Trophoblast cell (in vitro differentiated cells and primary cell): ENCODE data around the gene MIER3.

Experiments used
- DNase-seq, 2 donors: peaks; one replicate each; pipeline ENCODE4 v3.0.0-alpha.2; 2016
- H2AFZ ChIP-seq: 2 replicates; pipeline ENCODE4 v1.6.1; 2013; ENCODE audit warnings: low read length, moderate library complexity, mild to moderate bottlenecking; ENCODE audit not compliant: insufficient read depth, poor library complexity
- H2AK5ac ChIP-seq: 2 replicates; pipeline ENCODE4 v1.6.1; 2013; ENCODE audit warnings: mild to moderate bottlenecking, low read length
- H2BK120ac ChIP-seq: 2 replicates; pipeline ENCODE4 v1.6.1; 2013; ENCODE audit warnings: low read length, mild to moderate bottlenecking, moderate library complexity; ENCODE audit not compliant: insufficient read depth, poor library complexity
- H2BK12ac ChIP-seq: 2 replicates; pipeline ENCODE4 v1.6.1; 2013; ENCODE audit warnings: mild to moderate bottlenecking, low read length, moderate library complexity
- H2BK5ac ChIP-seq: 2 replicates; pipeline ENCODE4 v1.6.1; 2013; ENCODE audit warnings: low read length, low read depth, moderate library complexity, mild to moderate bottlenecking; ENCODE audit not compliant: poor library complexity
- H3K14ac ChIP-seq: 2 replicates; pipeline ENCODE4 v1.6.1; 2013; ENCODE audit warnings: mild to moderate bottlenecking, low read length
- H3K18ac ChIP-seq: 2 replicates; pipeline ENCODE4 v1.6.1; 2013; ENCODE audit warnings: mild to moderate bottlenecking, low read length
- H3K23ac ChIP-seq: 2 replicates; pipeline ENCODE4 v1.6.1; 2013; ENCODE audit warnings: low read length
- H3K27ac ChIP-seq: 2 replicates; pipeline ENCODE4 v1.5.1; 2013; ENCODE audit warnings: low read depth, mild to moderate bottlenecking, inconsistent platforms, low read length, moderate library complexity
- H3K27me3 ChIP-seq: 2 replicates; pipeline ENCODE4 v1.6.1; 2013; ENCODE audit warnings: inconsistent platforms, mild to moderate bottlenecking, low read length, moderate library complexity; ENCODE audit not compliant: insufficient read depth
- H3K36me3 ChIP-seq, 2 experiments: 1 replicate in 1 of 2; 2 replicates in 1 of 2; pipeline ENCODE4 v1.6.1; 2013; ENCODE audit warnings: low read length in 2 of 2, mild to moderate bottlenecking in 2 of 2, moderate library complexity in 1 of 2; ENCODE audit not compliant: insufficient read depth in 2 of 2, control insufficient read depth in 1 of 2
- H3K4ac ChIP-seq: 2 replicates; pipeline ENCODE4 v1.6.1; 2013; ENCODE audit warnings: low read depth, mild to moderate bottlenecking, low read length, moderate library complexity
- H3K4me1 ChIP-seq, 2 experiments: 1 replicate in 1 of 2; 2 replicates in 1 of 2; pipeline ENCODE4 v1.6.1; 2013; ENCODE audit warnings: low read length in 2 of 2, mild to moderate bottlenecking in 2 of 2, moderate library complexity in 1 of 2; ENCODE audit not compliant: insufficient read depth in 2 of 2, control insufficient read depth in 1 of 2
- H3K4me2 ChIP-seq: 2 replicates; pipeline ENCODE4 v1.6.1; 2013; ENCODE audit warnings: inconsistent platforms, mild to moderate bottlenecking, low read length, moderate library complexity
- H3K4me3 ChIP-seq: 2 replicates; pipeline ENCODE4 v1.5.1; 2013; ENCODE audit warnings: mild to moderate bottlenecking, low read depth, low read length, inconsistent platforms
- H3K79me1 ChIP-seq: one replicate; pipeline ENCODE4 v1.6.1; 2013; ENCODE audit warnings: low read length
- H3K79me2 ChIP-seq: 2 replicates; pipeline ENCODE4 v1.6.1; 2013; ENCODE audit warnings: low read length, mild to moderate bottlenecking; ENCODE audit not compliant: control insufficient read depth, insufficient read depth, poor library complexity
- H3K9ac ChIP-seq: 2 replicates; pipeline ENCODE4 v1.6.1; 2013; ENCODE audit warnings: mild to moderate bottlenecking, low read length
- H3K9me3 ChIP-seq: 2 replicates; pipeline ENCODE4 v1.6.1; 2013; ENCODE audit warnings: low read depth, mild to moderate bottlenecking, control low read depth, inconsistent platforms, low read length; ENCODE audit not compliant: insufficient read depth
- H4K12ac ChIP-seq: 2 replicates; pipeline ENCODE4 v1.6.1; 2013; ENCODE audit warnings: low read depth, mild to moderate bottlenecking, low read length, moderate library complexity
- H4K8ac ChIP-seq: 2 replicates; pipeline ENCODE4 v1.6.1; 2013; ENCODE audit warnings: low read depth, mild to moderate bottlenecking, low read length, moderate library complexity
- H4K91ac ChIP-seq: one replicate; pipeline ENCODE4 v1.6.1; 2013; ENCODE audit warnings: low read depth, mild to moderate bottlenecking, low read length, moderate library complexity
- WGBS: extraction: QIAGEN DNeasy Blood & Tissue Kit; methylation state at CpG from one replicate; pipeline ENCODE4 v1.1.7; 2013; ENCODE audit warnings: missing lambda C conversion rate; ENCODE audit not compliant: insufficient read length, insufficient coverage; ENCODE audit errors: extremely low coverage; 5-methylcytosine and 5-hydroxymethylcytosine counted together

MIER3 gene

DNA sequence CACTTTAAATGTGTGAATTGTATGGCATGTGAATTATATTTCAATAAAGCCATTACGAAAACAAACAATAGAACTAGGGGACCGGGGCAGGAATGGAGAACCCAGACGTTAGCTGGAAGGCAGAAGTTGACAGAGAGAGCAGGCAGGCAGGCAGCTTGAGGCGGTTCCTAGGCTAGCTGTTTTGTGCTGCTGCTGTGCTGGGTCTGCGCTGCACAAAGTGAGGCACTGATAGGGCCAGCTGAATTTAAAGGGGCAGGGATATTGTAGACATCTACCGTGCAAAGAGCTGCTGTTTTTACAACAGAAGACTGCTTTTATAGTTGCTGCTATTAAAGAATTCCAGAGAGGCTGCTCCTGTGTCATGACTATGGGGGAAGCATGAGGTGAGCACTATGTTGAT, 21.6 kb upstream of the MIER3 start:
- no peak overlapping the region for H2BK12ac ChIP-seq
- H2AK5ac ChIP-seq, result no peak overlapping the region
- no peaks in the 10 kb centered on the region for H3K79me2 ChIP-seq
- WGBS, result no CpG with 5 or more reads among the region's 6 CpGs
- no peak overlapping the region for H4K12ac ChIP-seq
- no peak overlapping the region for H3K4me2 ChIP-seq
- no peak overlapping the region for H3K23ac ChIP-seq
- no peak overlapping the region for H3K14ac ChIP-seq
- H3K4me3 ChIP-seq, result no peak overlapping the region
- H2BK5ac ChIP-seq, result no peak overlapping the region
- no peak for DNase-seq
- H2AFZ ChIP-seq, result no peak overlapping the region
- no peaks in the 10 kb centered on the region for H3K36me3 ChIP-seq
- H3K27me3 ChIP-seq, result no peaks in the 10 kb centered on the region
- H3K27ac ChIP-seq, result no peak overlapping the region
- H3K4ac ChIP-seq, result no peak overlapping the region
- no peak overlapping the region for H3K18ac ChIP-seq
- peaks cover 0 to 2% of the 10 kb centered on the region in 2 experiments for H3K4me1 ChIP-seq
- no peak overlapping the region for H3K9ac ChIP-seq
- H3K79me1 ChIP-seq, result no peaks in the 10 kb centered on the region
- H4K91ac ChIP-seq, result no peak overlapping the region
- H4K8ac ChIP-seq, result no peak overlapping the region
- no peaks in the 10 kb centered on the region for H3K9me3 ChIP-seq
- H2BK120ac ChIP-seq, result no peak overlapping the region

DNA sequence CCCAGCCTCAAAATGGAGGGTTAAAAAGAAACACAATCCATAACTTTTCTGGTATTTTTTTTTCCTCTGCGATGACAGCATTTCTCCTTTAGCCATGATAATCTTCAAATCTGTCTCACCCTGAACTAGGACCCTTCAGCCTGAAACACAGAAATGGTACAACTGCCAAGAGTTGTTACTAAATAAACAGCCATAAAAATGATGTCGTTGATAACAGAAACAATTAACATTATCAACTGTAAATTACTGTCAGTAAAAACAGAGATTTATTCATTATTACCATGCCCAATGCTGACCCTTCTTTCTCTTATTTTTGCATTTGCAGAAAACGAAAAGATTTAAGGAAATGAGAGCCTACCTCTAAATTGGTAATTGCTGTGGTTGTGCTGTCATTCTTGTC, 19.4 kb upstream of the MIER3 start:
- Histone ChIP-seq H2BK12ac (no peak overlapping the region), H4K91ac (no peak overlapping the region), H3K27ac (no peak overlapping the region), H3K27me3 (no peaks in the 10 kb centered on the region), H2AK5ac (no peak overlapping the region), H2BK120ac (no peak overlapping the region), H4K12ac (no peak overlapping the region), H2AFZ (no peak overlapping the region), H2BK5ac (no peak overlapping the region), H3K36me3 (no peaks in the 10 kb centered on the region), H4K8ac (no peak overlapping the region), H3K4ac (no peak overlapping the region), H3K4me3 (no peak overlapping the region), H3K79me2 (no peaks in the 10 kb centered on the region), H3K9ac (no peak overlapping the region), H3K79me1 (no peaks in the 10 kb centered on the region), H3K4me2 (no peak overlapping the region), H3K14ac (no peak overlapping the region), H3K23ac (no peak overlapping the region), H3K18ac (no peak overlapping the region), H3K9me3 (no peaks in the 10 kb centered on the region), H3K4me1 (peaks cover 0 to 2% of the 10 kb centered on the region in 2 experiments)
- WGBS, result no CpG with 5 or more reads among the region's 3 CpGs
- no peak for DNase-seq

DNA sequence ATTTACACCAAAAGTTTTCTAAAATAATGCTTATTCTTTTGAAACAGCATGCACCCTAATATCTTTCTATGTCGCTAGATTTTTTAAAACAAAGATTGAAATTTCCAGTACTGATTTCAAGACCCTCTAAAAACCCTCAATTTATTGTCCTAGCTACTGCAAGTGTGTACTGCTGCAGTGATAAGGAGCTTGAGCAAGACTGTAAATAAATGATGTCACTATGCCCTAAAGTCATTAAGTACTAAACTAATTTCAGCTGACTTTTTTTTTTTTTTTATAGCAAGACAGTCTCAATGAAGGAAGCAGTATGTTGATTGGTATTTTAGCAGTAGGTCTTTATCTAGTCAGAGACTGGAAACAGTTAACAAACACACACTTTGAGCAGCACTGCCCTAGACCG, 12.2 kb upstream of the MIER3 start:
- H2BK12ac ChIP-seq, result no peak overlapping the region
- peaks cover 0 to 2% of the 10 kb centered on the region in 2 experiments for H3K4me1 ChIP-seq
- no peak overlapping the region for H3K4ac ChIP-seq
- no peaks in the 10 kb centered on the region for H3K27me3 ChIP-seq
- H4K12ac ChIP-seq, result no peak overlapping the region
- H2AK5ac ChIP-seq, result no peak overlapping the region
- H4K8ac ChIP-seq, result no peak overlapping the region
- no peak overlapping the region for H3K9ac ChIP-seq
- no peaks in the 10 kb centered on the region for H3K36me3 ChIP-seq
- no peak overlapping the region for H4K91ac ChIP-seq
- no peaks in the 10 kb centered on the region for H3K79me1 ChIP-seq
- H3K4me2 ChIP-seq, result no peak overlapping the region
- no peak for DNase-seq
- no peak overlapping the region for H3K4me3 ChIP-seq
- no peak overlapping the region for H2AFZ ChIP-seq
- no peak overlapping the region for H2BK5ac ChIP-seq
- H3K79me2 ChIP-seq, result no peaks in the 10 kb centered on the region
- H3K23ac ChIP-seq, result no peak overlapping the region
- no peaks in the 10 kb centered on the region for H3K9me3 ChIP-seq
- H3K14ac ChIP-seq, result no peak overlapping the region
- H2BK120ac ChIP-seq, result no peak overlapping the region
- H3K18ac ChIP-seq, result no peak overlapping the region
- WGBS, result no CpG with 5 or more reads among the region's 2 CpGs
- no peak overlapping the region for H3K27ac ChIP-seq

DNA sequence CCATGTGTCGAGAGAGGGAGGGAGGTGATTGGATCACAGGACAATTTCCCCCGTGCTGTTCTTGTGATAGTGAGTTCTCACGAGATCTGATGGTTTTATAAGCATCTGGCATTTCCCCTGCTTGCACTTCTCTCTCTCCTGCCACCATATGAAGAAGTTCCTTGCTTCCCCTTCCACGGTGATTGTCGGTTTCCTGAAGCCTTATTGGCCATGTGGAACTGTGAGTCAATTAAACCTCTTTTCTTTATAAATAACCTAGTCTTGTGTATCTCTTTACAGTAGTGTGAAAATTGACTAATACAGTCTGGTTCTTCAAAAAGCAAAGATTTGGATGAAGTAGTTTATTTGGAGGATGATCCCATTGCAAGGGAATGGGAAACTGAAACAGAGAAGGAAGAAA, 11.3 kb upstream of the MIER3 start:
- Histone ChIP-seq H3K4me1 (peaks cover 0 to 2% of the 10 kb centered on the region in 2 experiments), H3K18ac (no peak overlapping the region), H3K36me3 (no peaks in the 10 kb centered on the region), H3K4me3 (no peak overlapping the region), H3K4me2 (no peak overlapping the region), H2AK5ac (no peak overlapping the region), H2AFZ (no peak overlapping the region), H2BK5ac (no peak overlapping the region), H3K27me3 (no peaks in the 10 kb centered on the region), H3K79me1 (no peaks in the 10 kb centered on the region), H4K12ac (no peak overlapping the region), H4K91ac (no peak overlapping the region), H3K27ac (no peak overlapping the region), H2BK120ac (no peak overlapping the region), H2BK12ac (no peak overlapping the region), H3K79me2 (no peaks in the 10 kb centered on the region), H3K9me3 (no peaks in the 10 kb centered on the region), H3K23ac (no peak overlapping the region), H4K8ac (no peak overlapping the region), H3K4ac (no peak overlapping the region), H3K14ac (no peak overlapping the region), H3K9ac (no peak overlapping the region)
- DNase-seq, result no peak
- no CpG with 5 or more reads among the region's 5 CpGs for WGBS
